K562 treated with DMSO at 1 percent for 48 hours (cell line): ENCODE measurements around the gene PDZD7. TPM values are rescaled to one million over a fixed set of nuclear protein-coding genes. Genes with fewer than 3 reads are reported as not detected.

ENCODE experiments used
- total RNA-seq: library from RNA; unstranded; fragments of 300-600 nt; gene quantifications from 2 replicates; pipeline ENCODE4 v1.2.3, GENCODE V29; 2022; ENCODE audit warnings: low replicate concordance; ENCODE audit errors: extremely low read depth

Gene PDZD7
- not detected in 2 replicates for total RNA-seq

GRCh38 chr10:101031128-101031795 lies at the start of gene PDZD7, which contains the start of gene SFXN3:
Gene PDZD7, minus strand, starts transcription at chr10:101031129. Its CDS starts 910 bp downstream, at chr10:101030219.
Gene SFXN3, plus strand, starts transcription at chr10:101031234. Its CDS starts 3,461 bp downstream, at chr10:101034695.

GRCh38 chr10:101061624-101062231 lies 30.8 kb upstream of the PDZD7 start, which contains the start of gene KAZALD1:
Gene KAZALD1, plus strand, starts transcription at chr10:101061989. Its CDS starts 604 bp downstream, at chr10:101062593.

GRCh38 chr10:100999742-101000126 lies 31.2 kb downstream of the PDZD7 start, which contains the start of gene LZTS2:
Gene LZTS2, plus strand, starts transcription at chr10:100999808. Its CDS starts 2,731 bp downstream, at chr10:101002539.

GRCh38 chr10:100986952-100987684 lies 43.8 kb downstream of the PDZD7 start, which contains the start of the genes MRPL43 and TWNK:
Gene MRPL43, minus strand, starts transcription at chr10:100987497. Its CDS starts 54 bp downstream, at chr10:100987443.
Gene TWNK, plus strand, starts transcription at chr10:100987543. Its CDS starts 668 bp downstream, at chr10:100988211.

GRCh38 chr10:100969187-100970075 lies 61.5 kb downstream of the PDZD7 start, which contains the start of gene SEMA4G:
Gene SEMA4G, plus strand, starts transcription at chr10:100969504. Its CDS starts 3,409 bp downstream, at chr10:100972913.

Other genes starting within 250 kb of the PDZD7 start
- gene SLF2, start 118.2 kb downstream of the PDZD7 start, total RNA-seq, result not detected in 2 replicates
- gene SEMA4G, start 61.6 kb downstream of the PDZD7 start, total RNA-seq, result not detected in 2 replicates
- not detected in 2 replicates for gene MRPL43, start 43.6 kb downstream of the PDZD7 start, total RNA-seq
- not detected in 2 replicates for gene TWNK, start 43.6 kb downstream of the PDZD7 start, total RNA-seq
- gene LZTS2, start 31.3 kb downstream of the PDZD7 start, total RNA-seq, result not detected in 2 replicates
- gene SFXN3, start 105 bp upstream of the PDZD7 start, total RNA-seq, result not detected in 2 replicates
- gene KAZALD1, start 30.9 kb upstream of the PDZD7 start, total RNA-seq, result not detected in 2 replicates
- not detected in 2 replicates for gene TLX1, start 100.2 kb upstream of the PDZD7 start, total RNA-seq
- gene LBX1, start 198.3 kb upstream of the PDZD7 start, total RNA-seq, result not detected in 2 replicates